ENCODE data around the gene CTSK. TPM values are rescaled to one million over a fixed set of nuclear protein-coding genes. Genes with fewer than 3 reads are reported as not detected.
A peak's percentile ranks its signal among the peaks of the same experiment; 100 is the strongest.
"Not testable (repeated sequence)": the region's sequence is repeated elsewhere in the genome, so short reads cannot be mapped to it uniquely, and the experiment has no call there.

Gene CTSK
- total and polyA plus RNA-seq, 5 donors from 2014 or later = 0.10 to 18.0 (median 1.1) TPM; not detected in 1

DNA sequence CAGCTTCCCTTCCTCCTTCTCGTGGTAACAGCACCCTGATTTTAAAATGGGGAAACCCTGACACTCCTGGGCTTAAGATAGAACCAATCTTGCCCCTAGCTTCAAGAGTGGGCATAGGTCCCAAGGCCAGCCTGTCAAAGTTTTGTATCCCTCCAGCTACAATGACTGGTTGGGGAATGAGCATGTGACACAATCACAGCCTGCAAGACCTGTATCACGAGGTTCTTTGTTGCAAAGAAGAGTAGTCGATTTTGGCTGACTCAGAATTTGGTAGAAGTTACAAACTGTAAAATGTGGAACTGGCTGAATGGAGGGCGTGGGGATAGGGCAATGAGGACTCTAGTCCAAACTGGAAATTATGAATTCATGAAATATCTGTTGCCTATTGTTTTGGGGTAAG is 18.7 kb downstream of the CTSK start:
- ATAC-seq (ENCODE audit: low read depth in 2 of 2) = no peak
- Mint-ChIP-seq H3K36me3 (peaks cover 9% of the 10 kb centered on the region), H3K9me3 (no peaks in the 10 kb centered on the region), H3K4me3 (no peak overlapping the region), H3K27me3 (no peaks in the 10 kb centered on the region), H3K27ac (no peak overlapping the region), H3K4me1 (peaks cover 0 to 2% (median 0%) of the 10 kb centered on the region in 4 donors)
- Histone ChIP-seq H3K27me3 (ENCODE audit: control insufficient read depth, insufficient read depth, low read length) (no peaks in the 10 kb centered on the region), H3K4me3 (ENCODE audit: low read depth, low read length) (no peak overlapping the region), H3K36me3 (ENCODE audit: control insufficient read depth, insufficient read depth, low read length) (no peaks in the 10 kb centered on the region), H3K9me3 (ENCODE audit: control insufficient read depth in 2 of 2, low read length in 2 of 2) (no peaks in the 10 kb centered on the region), H3K4me1 (ENCODE audit: control insufficient read depth, insufficient read depth, low read length, poor library complexity, severe bottlenecking) (no peaks in the 10 kb centered on the region), H3K27ac (ENCODE audit: insufficient read depth, low read length, poor library complexity, severe bottlenecking) (no peak overlapping the region)
- no peak for DNase-seq

DNA sequence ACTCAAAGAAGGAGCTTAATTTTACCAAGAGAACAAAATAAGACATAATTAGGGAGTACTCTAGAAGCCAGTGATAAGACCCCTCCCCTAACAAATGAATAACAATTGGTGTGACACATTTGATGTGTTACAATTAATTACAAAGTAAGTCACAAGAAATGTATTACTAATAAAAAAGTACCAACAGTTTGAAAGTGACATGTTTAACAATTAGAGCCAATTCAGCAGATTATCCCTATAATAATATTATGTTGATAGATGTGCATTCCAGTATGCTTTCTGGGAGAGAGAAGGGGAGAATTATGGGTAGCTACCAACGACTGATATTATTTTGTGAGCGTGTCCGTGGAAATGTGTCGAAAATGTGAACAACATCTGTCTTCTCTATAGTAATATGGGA is 19.1 kb downstream of the CTSK start:
- H3K27me3 ChIP-seq (ENCODE audit: control insufficient read depth, insufficient read depth, low read length) = no peaks in the 10 kb centered on the region
- H3K4me1 Mint-ChIP-seq = peaks cover 0 to 2% (median 0%) of the 10 kb centered on the region in 4 donors
- H3K4me1 ChIP-seq (ENCODE audit: control insufficient read depth, insufficient read depth, low read length, poor library complexity, severe bottlenecking) = no peaks in the 10 kb centered on the region
- H3K27ac ChIP-seq (ENCODE audit: insufficient read depth, low read length, poor library complexity, severe bottlenecking) = no peak overlapping the region
- H3K27ac Mint-ChIP-seq = no peak overlapping the region
- no peaks in the 10 kb centered on the region for H3K27me3 Mint-ChIP-seq
- H3K4me3 Mint-ChIP-seq = no peak overlapping the region
- H3K36me3 ChIP-seq (ENCODE audit: control insufficient read depth, insufficient read depth, low read length) = no peaks in the 10 kb centered on the region
- ATAC-seq (ENCODE audit: low read depth in 2 of 2) (no peak), DNase-seq (no peak)
- H3K36me3 Mint-ChIP-seq = peaks cover 6% of the 10 kb centered on the region
- H3K9me3 Mint-ChIP-seq = no peaks in the 10 kb centered on the region
- no peak overlapping the region for H3K4me3 ChIP-seq (ENCODE audit: low read depth, low read length)
- H3K9me3 ChIP-seq (ENCODE audit: control insufficient read depth in 2 of 2, low read length in 2 of 2) = no peaks in the 10 kb centered on the region

DNA sequence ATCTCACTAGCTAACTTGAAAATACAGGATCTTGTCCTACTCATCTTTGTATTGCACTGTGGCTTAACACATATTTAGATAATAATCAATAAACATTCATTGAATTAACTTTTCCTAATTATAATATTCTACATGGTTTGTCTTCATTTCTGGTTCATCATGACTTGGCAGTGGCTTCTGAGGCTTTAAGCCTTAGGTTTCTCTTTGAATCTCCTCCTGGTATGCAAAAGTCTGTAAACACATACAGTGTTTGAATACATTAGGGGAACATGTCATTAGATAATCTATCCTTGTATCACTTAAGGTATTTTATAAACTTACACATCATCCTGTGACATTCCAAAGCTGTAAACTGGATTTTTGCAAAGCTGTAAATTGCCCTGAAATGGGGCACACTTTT is 20.6 kb downstream of the CTSK start:
- Mint-ChIP-seq H3K4me1 (peaks cover 0 to 6% (median 1%) of the 10 kb centered on the region in 4 donors), H3K4me3 (no peak overlapping the region), H3K27me3 (no peaks in the 10 kb centered on the region), H3K9me3 (no peaks in the 10 kb centered on the region), H3K36me3 (peaks cover 6% of the 10 kb centered on the region), H3K27ac (no peak overlapping the region)
- H3K27ac ChIP-seq (ENCODE audit: insufficient read depth, low read length, poor library complexity, severe bottlenecking) = no peak overlapping the region
- H3K4me1 ChIP-seq (ENCODE audit: control insufficient read depth, insufficient read depth, low read length, poor library complexity, severe bottlenecking) = no peaks in the 10 kb centered on the region
- no peaks in the 10 kb centered on the region for H3K36me3 ChIP-seq (ENCODE audit: control insufficient read depth, insufficient read depth, low read length)
- H3K9me3 ChIP-seq (ENCODE audit: control insufficient read depth in 2 of 2, low read length in 2 of 2) = no peaks in the 10 kb centered on the region
- no peak overlapping the region for H3K4me3 ChIP-seq (ENCODE audit: low read depth, low read length)
- H3K27me3 ChIP-seq (ENCODE audit: control insufficient read depth, insufficient read depth, low read length) = no peaks in the 10 kb centered on the region
- DNase-seq (no peak), ATAC-seq (ENCODE audit: low read depth in 2 of 2) (no peak)

DNA sequence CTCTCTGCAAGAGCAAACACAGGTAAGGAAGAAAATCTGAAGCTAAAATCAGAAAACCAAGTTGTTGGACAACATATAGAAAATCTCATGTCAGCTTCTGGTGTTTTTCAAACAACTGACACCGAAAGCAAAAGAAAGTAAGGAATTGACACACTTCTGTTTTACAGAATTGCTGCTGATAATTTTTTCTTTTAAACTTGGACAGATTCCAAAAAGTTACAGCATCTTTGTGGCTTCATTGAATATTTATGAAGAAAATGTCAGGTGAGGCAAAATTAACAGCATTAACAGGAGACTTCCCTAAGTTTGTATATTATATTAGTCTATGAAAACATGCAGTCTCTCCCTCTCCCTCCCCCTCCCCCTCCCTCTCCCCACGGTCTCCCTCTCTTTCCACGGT is 27.6 kb downstream of the CTSK start:
- H3K9me3 ChIP-seq (ENCODE audit: control insufficient read depth in 2 of 2, low read length in 2 of 2) = no peaks in the 10 kb centered on the region
- Mint-ChIP-seq H3K27ac (no peak overlapping the region), H3K4me3 (no peak overlapping the region), H3K27me3 (peaks cover 5% of the 10 kb centered on the region), H3K36me3 (no peaks in the 10 kb centered on the region), H3K4me1 (peaks cover 0 to 10% (median 3%) of the 10 kb centered on the region in 4 donors), H3K9me3 (no peaks in the 10 kb centered on the region)
- H3K4me1 ChIP-seq (ENCODE audit: control insufficient read depth, insufficient read depth, low read length, poor library complexity, severe bottlenecking) = no peaks in the 10 kb centered on the region
- DNase-seq = no peak
- H3K4me3 ChIP-seq (ENCODE audit: low read depth, low read length) = no peak overlapping the region
- no peak overlapping the region for H3K27ac ChIP-seq (ENCODE audit: insufficient read depth, low read length, poor library complexity, severe bottlenecking)
- ATAC-seq (ENCODE audit: low read depth in 2 of 2) = no peak
- H3K36me3 ChIP-seq (ENCODE audit: control insufficient read depth, insufficient read depth, low read length) = no peaks in the 10 kb centered on the region
- H3K27me3 ChIP-seq (ENCODE audit: control insufficient read depth, insufficient read depth, low read length) = no peaks in the 10 kb centered on the region

DNA sequence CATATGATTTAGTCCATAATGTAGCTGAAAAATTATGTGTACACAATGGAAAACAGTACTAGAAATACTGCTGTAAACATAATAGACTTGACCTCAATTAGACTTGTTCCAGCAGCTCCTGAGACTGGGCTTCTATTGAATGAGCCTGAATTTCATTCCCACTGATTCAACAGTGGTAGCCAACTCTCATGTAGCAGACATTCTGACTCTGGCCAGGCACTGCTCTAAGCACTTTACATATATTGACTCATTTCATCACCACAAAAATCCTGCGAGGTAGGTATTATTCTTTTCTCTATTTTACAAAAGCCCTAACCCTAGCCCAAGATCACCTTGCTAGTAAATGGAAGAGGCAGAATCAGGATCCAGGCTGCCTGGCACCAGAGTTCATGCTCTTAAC is 29.7 kb downstream of the CTSK start:
- no peak overlapping the region for H3K4me3 Mint-ChIP-seq
- no peak for ATAC-seq (ENCODE audit: low read depth in 2 of 2)
- Histone ChIP-seq H3K27me3 (ENCODE audit: control insufficient read depth, insufficient read depth, low read length) (no peaks in the 10 kb centered on the region), H3K36me3 (ENCODE audit: control insufficient read depth, insufficient read depth, low read length) (no peaks in the 10 kb centered on the region), H3K27ac (ENCODE audit: insufficient read depth, low read length, poor library complexity, severe bottlenecking) (no peak overlapping the region), H3K9me3 (ENCODE audit: control insufficient read depth in 2 of 2, low read length in 2 of 2) (no peaks in the 10 kb centered on the region), H3K4me1 (ENCODE audit: control insufficient read depth, insufficient read depth, low read length, poor library complexity, severe bottlenecking) (no peaks in the 10 kb centered on the region), H3K4me3 (ENCODE audit: low read depth, low read length) (no peak overlapping the region)
- H3K27me3 Mint-ChIP-seq = peaks cover 5% of the 10 kb centered on the region
- peaks cover 0 to 10% (median 3%) of the 10 kb centered on the region in 4 donors for H3K4me1 Mint-ChIP-seq
- H3K9me3 Mint-ChIP-seq = no peaks in the 10 kb centered on the region
- no peaks in the 10 kb centered on the region for H3K36me3 Mint-ChIP-seq
- no peak for DNase-seq
- H3K27ac Mint-ChIP-seq = no peak overlapping the region

DNA sequence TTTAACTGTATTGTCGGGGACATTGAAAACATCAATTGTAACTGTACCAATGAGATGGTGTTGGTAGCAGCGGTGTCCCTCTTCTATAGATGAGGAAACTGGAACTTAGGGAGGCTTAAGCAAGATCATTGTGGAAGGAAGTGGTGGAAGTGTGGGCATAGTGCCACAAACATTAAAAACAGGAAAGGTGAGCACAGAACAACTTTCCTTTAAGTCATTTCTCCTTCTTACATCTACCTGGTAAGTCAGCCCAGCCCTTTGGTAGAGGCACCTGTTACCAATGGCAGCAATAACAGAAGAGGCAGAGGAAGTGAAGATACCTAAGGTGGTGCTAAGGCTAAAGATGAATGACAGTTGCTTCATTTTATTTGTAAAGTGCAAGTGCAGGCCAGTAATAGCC is 30.5 kb downstream of the CTSK start:
- Histone ChIP-seq H3K36me3 (ENCODE audit: control insufficient read depth, insufficient read depth, low read length) (no peaks in the 10 kb centered on the region), H3K4me1 (ENCODE audit: control insufficient read depth, insufficient read depth, low read length, poor library complexity, severe bottlenecking) (no peaks in the 10 kb centered on the region), H3K9me3 (ENCODE audit: control insufficient read depth in 2 of 2, low read length in 2 of 2) (no peaks in the 10 kb centered on the region), H3K27ac (ENCODE audit: insufficient read depth, low read length, poor library complexity, severe bottlenecking) (no peak overlapping the region), H3K27me3 (ENCODE audit: control insufficient read depth, insufficient read depth, low read length) (no peaks in the 10 kb centered on the region), H3K4me3 (ENCODE audit: low read depth, low read length) (no peak overlapping the region)
- H3K9me3 Mint-ChIP-seq = no peaks in the 10 kb centered on the region
- H3K4me1 Mint-ChIP-seq = peaks cover 0 to 6% (median 2%) of the 10 kb centered on the region in 4 donors
- H3K27me3 Mint-ChIP-seq = peaks cover 5% of the 10 kb centered on the region
- DNase-seq (peak in 1 of 3 donors; percentile 22), ATAC-seq (ENCODE audit: low read depth in 2 of 2) (no peak)
- no peaks in the 10 kb centered on the region for H3K36me3 Mint-ChIP-seq
- H3K27ac Mint-ChIP-seq = peak overlapping the region in 2 of 3 donors; percentile 16 to 18
- no peak overlapping the region for H3K4me3 Mint-ChIP-seq

DNA sequence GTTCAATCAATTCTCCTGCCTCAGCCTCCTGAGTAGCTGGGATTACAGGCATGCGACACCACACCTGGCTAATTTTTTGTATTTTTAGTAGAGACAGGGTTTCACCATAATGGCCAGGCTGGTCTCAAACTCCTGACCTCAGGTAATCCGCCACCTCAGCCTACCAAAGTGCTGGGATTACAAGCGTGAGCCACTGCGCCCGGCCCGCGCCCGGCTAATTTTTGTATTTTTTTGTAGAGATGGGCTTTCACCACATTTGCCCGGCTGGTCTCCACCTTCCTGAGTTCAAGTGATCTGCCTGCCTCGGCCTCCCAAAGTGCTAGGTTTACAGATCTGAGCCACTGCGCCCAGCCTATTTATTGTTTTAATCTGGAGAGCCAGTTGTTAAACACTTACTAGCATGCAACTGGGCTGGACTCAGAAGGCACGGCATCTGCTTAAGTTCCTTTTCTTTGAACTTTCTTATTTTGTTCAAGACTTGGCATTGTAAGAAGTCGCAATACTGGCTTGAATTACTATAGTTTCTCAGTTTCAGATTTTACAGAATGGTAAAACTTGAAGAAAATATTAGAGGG is 32.0 kb downstream of the CTSK start:
- H3K4me1 ChIP-seq (ENCODE audit: control insufficient read depth, insufficient read depth, low read length, poor library complexity, severe bottlenecking); H3K27me3 ChIP-seq (ENCODE audit: control insufficient read depth, insufficient read depth, low read length); ATAC-seq (ENCODE audit: low read depth in 2 of 2); H3K4me3 ChIP-seq (ENCODE audit: low read depth, low read length); H3K9me3 Mint-ChIP-seq; H3K27me3 Mint-ChIP-seq; H3K27ac Mint-ChIP-seq; H3K4me3 Mint-ChIP-seq; H3K9me3 ChIP-seq (ENCODE audit: control insufficient read depth in 2 of 2, low read length in 2 of 2); H3K36me3 Mint-ChIP-seq; DNase-seq; H3K27ac ChIP-seq (ENCODE audit: insufficient read depth, low read length, poor library complexity, severe bottlenecking); H3K36me3 ChIP-seq (ENCODE audit: control insufficient read depth, insufficient read depth, low read length): not testable (repeated sequence)
- H3K4me1 Mint-ChIP-seq = peaks cover 7 to 10% (median 8%) of the 10 kb centered on the region in 4 donors

DNA sequence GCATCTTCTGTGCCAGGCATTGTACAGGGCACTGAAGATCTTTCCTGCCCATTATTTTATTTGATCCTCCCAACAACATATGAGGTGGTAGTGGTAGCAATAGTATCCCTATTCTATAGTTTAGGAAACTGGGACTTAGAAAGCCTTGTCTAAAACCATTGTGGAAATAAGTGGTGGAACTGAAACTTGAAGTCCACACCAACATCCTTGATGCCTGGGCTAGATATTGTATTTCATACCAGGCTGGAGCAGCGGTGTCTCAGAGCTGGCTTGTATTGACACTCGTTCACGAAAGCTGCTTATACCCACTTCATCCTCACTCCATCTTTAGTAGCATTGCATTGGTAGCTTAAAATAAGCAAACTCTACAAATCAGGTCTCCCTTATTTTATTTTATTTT is 32.8 kb downstream of the CTSK start:
- Histone ChIP-seq H3K9me3 (ENCODE audit: control insufficient read depth in 2 of 2, low read length in 2 of 2) (no peaks in the 10 kb centered on the region), H3K4me1 (ENCODE audit: control insufficient read depth, insufficient read depth, low read length, poor library complexity, severe bottlenecking) (peaks cover 5% of the 10 kb centered on the region), H3K36me3 (ENCODE audit: control insufficient read depth, insufficient read depth, low read length) (no peaks in the 10 kb centered on the region), H3K27ac (ENCODE audit: insufficient read depth, low read length, poor library complexity, severe bottlenecking) (no peak overlapping the region), H3K4me3 (ENCODE audit: low read depth, low read length) (no peak overlapping the region), H3K27me3 (ENCODE audit: control insufficient read depth, insufficient read depth, low read length) (no peaks in the 10 kb centered on the region)
- H3K4me3 Mint-ChIP-seq = no peak overlapping the region
- no peak for DNase-seq
- no peak overlapping the region for H3K27ac Mint-ChIP-seq
- no peak for ATAC-seq (ENCODE audit: low read depth in 2 of 2)
- no peaks in the 10 kb centered on the region for H3K36me3 Mint-ChIP-seq
- peaks cover 5% of the 10 kb centered on the region for H3K27me3 Mint-ChIP-seq
- no peaks in the 10 kb centered on the region for H3K9me3 Mint-ChIP-seq
- peaks cover 9 to 16% (median 12%) of the 10 kb centered on the region in 4 donors for H3K4me1 Mint-ChIP-seq
